K562 (cell line): ENCODE results near the gene ADAMTS1.

Experiments used
- CTCF ChIP-seq, 3 experiments: IDR thresholded peaks in 2 of 3; conservative IDR thresholded peaks in 1 of 3; 2 replicates each; pipeline ENCODE4 v1.5.1; 2011 to 2012; ENCODE audit warnings: low read length in 3 of 3, mild to moderate bottlenecking in 3 of 3, control low read depth in 2 of 3, improper control_type of control experiment in 1 of 3, inconsistent platforms in 1 of 3, low read depth in 1 of 3, mixed read lengths in 1 of 3, moderate library complexity in 1 of 3; ENCODE audit not compliant: insufficient read depth in 2 of 3
- RCOR1 ChIP-seq, 2 experiments: IDR thresholded peaks; 2 replicates each; pipeline ENCODE4 v1.6.1; 2012; ENCODE audit warnings: low read depth in 2 of 2, low read length in 2 of 2, borderline replicate concordance in 1 of 2, improper control_type of control experiment in 1 of 2
- SOX6 ChIP-seq: fragments of 450-650 bp; IDR thresholded peaks from 2 replicates; pipeline ENCODE4 v1.6.1; 2014; ENCODE audit warnings: mild to moderate bottlenecking
- YY1 ChIP-seq, 3 experiments: IDR thresholded peaks; 2 replicates each; pipeline ENCODE4 v1.6.1; 2011; ENCODE audit warnings: low read length in 2 of 3, mild to moderate bottlenecking in 2 of 3, moderate library complexity in 2 of 3, borderline replicate concordance in 1 of 3, control low read depth in 1 of 3, low read depth in 1 of 3; ENCODE audit not compliant: insufficient read depth in 3 of 3, insufficient replicate concordance in 2 of 3, control insufficient read depth in 1 of 3, insufficient read length in 1 of 3; ENCODE audit errors: extremely low read depth in 1 of 3
- TF ChIP-seq, protein P1 (sequence below): sonication (generic); formaldehyde crosslinking; IDR thresholded peaks from 2 replicates; pipeline ENCODE4 v1.5.0; 2020; ENCODE audit warnings: missing genetic modification reagents
- TF ChIP-seq, protein P2 (sequence below), 2 experiments: fragments of 450-650 bp in 1 of 2; sonication (generic) in 1 of 2; formaldehyde crosslinking in 1 of 2; IDR thresholded peaks in 1 of 2; conservative IDR thresholded peaks in 1 of 2; 2 replicates each; pipeline versions ENCODE4 v1.6.1 to v1.8.1; 2016 to 2023; ENCODE audit warnings: mild to moderate bottlenecking in 2 of 2, moderate library complexity in 2 of 2, inconsistent platforms in 1 of 2, missing genetic modification reagents in 1 of 2

- TF ChIP-seq YY1 (IDR thresholded peaks at IDR 0.05; ENCODE audit: borderline replicate concordance in 1 of 3, control insufficient read depth in 1 of 3, extremely low read depth in 1 of 3, insufficient read depth in 3 of 3, insufficient read length in 1 of 3, insufficient replicate concordance in 2 of 3, low read depth in 1 of 3, low read length in 2 of 3) = no peak
- no peak for TF ChIP-seq CTCF (IDR thresholded peaks at IDR 0.05 in 2 of 3, conservative IDR thresholded peaks at IDR 0.05 in 1 of 3; ENCODE audit: insufficient read depth in 2 of 3, low read depth in 1 of 3, low read length in 3 of 3)
- TF ChIP-seq, protein P1, sequence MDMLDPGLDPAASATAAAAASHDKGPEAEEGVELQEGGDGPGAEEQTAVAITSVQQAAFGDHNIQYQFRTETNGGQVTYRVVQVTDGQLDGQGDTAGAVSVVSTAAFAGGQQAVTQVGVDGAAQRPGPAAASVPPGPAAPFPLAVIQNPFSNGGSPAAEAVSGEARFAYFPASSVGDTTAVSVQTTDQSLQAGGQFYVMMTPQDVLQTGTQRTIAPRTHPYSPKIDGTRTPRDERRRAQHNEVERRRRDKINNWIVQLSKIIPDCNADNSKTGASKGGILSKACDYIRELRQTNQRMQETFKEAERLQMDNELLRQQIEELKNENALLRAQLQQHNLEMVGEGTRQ (CRISPR knock-in tag) = no peak
- TF ChIP-seq RCOR1 (IDR thresholded peaks at IDR 0.05; ENCODE audit: borderline replicate concordance in 1 of 2, low read depth in 2 of 2, low read length in 2 of 2) = no peak
- TF ChIP-seq SOX6 = no peak
- TF ChIP-seq, protein P2, sequence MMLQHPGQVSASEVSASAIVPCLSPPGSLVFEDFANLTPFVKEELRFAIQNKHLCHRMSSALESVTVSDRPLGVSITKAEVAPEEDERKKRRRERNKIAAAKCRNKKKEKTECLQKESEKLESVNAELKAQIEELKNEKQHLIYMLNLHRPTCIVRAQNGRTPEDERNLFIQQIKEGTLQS (IDR thresholded peaks at IDR 0.05) = no peak
- TF ChIP-seq, protein P2 (CRISPR knock-in tag; conservative IDR thresholded peaks at IDR 0.05) = no peak
These were observed 25.4 kb downstream of the ADAMTS1 start for GRCh38 chr21:26819740-26820324.
